ENCODE results near the gene MAP7D2. TPM values are rescaled to one million over a fixed set of nuclear protein-coding genes. Genes with fewer than 3 reads are reported as not detected.

The MAP7D2 gene
- total RNA-seq, 1 experiment from 2014 or later, result 7.6 TPM

DNA sequence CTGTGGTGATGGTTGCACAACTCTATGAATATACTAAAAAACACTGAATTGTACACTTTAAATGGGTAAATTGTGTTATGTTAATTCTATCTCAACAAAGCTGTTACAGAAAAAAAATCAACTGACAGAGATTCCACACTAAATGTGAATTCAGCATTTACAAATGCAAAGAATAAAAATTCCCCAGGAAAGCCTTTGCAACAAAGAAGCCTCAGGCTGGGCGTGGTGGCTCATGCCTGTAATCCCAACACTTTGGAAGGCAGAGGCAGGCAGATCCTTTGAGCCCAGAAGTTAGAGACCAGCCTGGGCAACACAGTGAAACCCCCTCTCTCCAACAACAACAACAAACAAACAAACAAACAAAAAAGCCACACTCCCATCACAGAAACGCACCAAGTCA is 134.8 kb downstream of the MAP7D2 start:
- CTCF ChIA-PET, result no interaction called here
- in situ Hi-C loops (cut with HindIII; ENCODE audit: low pct_unique_long_range_greater_than_20kb, low sequenced_read_pairs), result no loop called here
- no peaks in the 10 kb centered on the region for H3K9me3 ChIP-seq (ENCODE audit: control insufficient read depth, insufficient read depth, low read depth, low read length)
- no peak for ATAC-seq
- H3K4me1 ChIP-seq (ENCODE audit: control insufficient read depth, insufficient read depth, low read length), result no peaks in the 10 kb centered on the region
- TF ChIP-seq TCF7L2 (IDR thresholded peaks at IDR 0.05; ENCODE audit: low read depth, low read length), result no peak
- TF ChIP-seq, protein P1, sequence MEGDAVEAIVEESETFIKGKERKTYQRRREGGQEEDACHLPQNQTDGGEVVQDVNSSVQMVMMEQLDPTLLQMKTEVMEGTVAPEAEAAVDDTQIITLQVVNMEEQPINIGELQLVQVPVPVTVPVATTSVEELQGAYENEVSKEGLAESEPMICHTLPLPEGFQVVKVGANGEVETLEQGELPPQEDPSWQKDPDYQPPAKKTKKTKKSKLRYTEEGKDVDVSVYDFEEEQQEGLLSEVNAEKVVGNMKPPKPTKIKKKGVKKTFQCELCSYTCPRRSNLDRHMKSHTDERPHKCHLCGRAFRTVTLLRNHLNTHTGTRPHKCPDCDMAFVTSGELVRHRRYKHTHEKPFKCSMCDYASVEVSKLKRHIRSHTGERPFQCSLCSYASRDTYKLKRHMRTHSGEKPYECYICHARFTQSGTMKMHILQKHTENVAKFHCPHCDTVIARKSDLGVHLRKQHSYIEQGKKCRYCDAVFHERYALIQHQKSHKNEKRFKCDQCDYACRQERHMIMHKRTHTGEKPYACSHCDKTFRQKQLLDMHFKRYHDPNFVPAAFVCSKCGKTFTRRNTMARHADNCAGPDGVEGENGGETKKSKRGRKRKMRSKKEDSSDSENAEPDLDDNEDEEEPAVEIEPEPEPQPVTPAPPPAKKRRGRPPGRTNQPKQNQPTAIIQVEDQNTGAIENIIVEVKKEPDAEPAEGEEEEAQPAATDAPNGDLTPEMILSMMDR (IDR thresholded peaks at IDR 0.05), result no peak
- TF ChIP-seq POLR2AphosphoS5 (IDR thresholded peaks at IDR 0.05; ENCODE audit: low read depth, low read length), result no peak
- TF ChIP-seq SIN3A (IDR thresholded peaks at IDR 0.05; ENCODE audit: borderline replicate concordance, insufficient read depth, low read depth, low read length), result no peak
- TF ChIP-seq, protein P2, sequence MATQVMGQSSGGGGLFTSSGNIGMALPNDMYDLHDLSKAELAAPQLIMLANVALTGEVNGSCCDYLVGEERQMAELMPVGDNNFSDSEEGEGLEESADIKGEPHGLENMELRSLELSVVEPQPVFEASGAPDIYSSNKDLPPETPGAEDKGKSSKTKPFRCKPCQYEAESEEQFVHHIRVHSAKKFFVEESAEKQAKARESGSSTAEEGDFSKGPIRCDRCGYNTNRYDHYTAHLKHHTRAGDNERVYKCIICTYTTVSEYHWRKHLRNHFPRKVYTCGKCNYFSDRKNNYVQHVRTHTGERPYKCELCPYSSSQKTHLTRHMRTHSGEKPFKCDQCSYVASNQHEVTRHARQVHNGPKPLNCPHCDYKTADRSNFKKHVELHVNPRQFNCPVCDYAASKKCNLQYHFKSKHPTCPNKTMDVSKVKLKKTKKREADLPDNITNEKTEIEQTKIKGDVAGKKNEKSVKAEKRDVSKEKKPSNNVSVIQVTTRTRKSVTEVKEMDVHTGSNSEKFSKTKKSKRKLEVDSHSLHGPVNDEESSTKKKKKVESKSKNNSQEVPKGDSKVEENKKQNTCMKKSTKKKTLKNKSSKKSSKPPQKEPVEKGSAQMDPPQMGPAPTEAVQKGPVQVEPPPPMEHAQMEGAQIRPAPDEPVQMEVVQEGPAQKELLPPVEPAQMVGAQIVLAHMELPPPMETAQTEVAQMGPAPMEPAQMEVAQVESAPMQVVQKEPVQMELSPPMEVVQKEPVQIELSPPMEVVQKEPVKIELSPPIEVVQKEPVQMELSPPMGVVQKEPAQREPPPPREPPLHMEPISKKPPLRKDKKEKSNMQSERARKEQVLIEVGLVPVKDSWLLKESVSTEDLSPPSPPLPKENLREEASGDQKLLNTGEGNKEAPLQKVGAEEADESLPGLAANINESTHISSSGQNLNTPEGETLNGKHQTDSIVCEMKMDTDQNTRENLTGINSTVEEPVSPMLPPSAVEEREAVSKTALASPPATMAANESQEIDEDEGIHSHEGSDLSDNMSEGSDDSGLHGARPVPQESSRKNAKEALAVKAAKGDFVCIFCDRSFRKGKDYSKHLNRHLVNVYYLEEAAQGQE (IDR thresholded peaks at IDR 0.05; ENCODE audit: insufficient read depth in 1 of 2, low read depth in 2 of 2, low read length in 1 of 2), result no peak
- no peak overlapping the region for H3K27ac ChIP-seq (ENCODE audit: low read length)
- intact Hi-C loops (cut with micrococcal nuclease; ENCODE audit: unreplicated experiment), result no loop called here
- no peak overlapping the region for H3K4me3 ChIP-seq (ENCODE audit: low read depth in 2 of 2, low read length in 2 of 2)
- H3K36me3 ChIP-seq (ENCODE audit: control insufficient read depth, insufficient read depth, low read length), result no peaks in the 10 kb centered on the region
- H3K27me3 ChIP-seq (ENCODE audit: control insufficient read depth, insufficient read depth, low read length), result no peaks in the 10 kb centered on the region
- BruUV-seq (replicated peaks), result no TSS peak
- no peak for DNase-seq (ENCODE audit: low read depth, low spot score)
- POLR2A ChIA-PET, result no interaction called here

DNA sequence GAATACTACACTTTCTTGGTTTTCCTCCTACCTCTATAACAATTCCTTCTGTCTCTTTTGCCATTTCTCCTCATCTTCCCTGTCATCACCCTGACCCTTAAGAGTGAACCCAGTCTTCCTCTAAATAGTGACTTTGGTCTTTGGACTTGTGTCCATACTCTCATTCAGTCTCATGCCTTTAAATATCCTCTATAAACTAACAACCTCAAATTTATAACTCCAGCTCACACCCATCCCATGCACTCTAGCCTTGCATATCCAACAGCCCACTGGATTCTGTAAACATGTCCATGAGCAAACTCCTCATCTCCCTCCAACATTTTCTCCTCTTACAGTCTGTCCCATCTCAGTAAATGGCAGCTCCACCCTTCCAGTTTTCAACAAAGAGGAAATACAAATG is 140.9 kb downstream of the MAP7D2 start:
- H3K27ac ChIP-seq (ENCODE audit: low read length), result no peak overlapping the region
- ATAC-seq (no peak), DNase-seq (ENCODE audit: low read depth, low spot score) (no peak)
- ChIA-PET POLR2A (no interaction called here), CTCF (no interaction called here)
- H3K9me3 ChIP-seq (ENCODE audit: control insufficient read depth, insufficient read depth, low read depth, low read length), result no peaks in the 10 kb centered on the region
- no peaks in the 10 kb centered on the region for H3K27me3 ChIP-seq (ENCODE audit: control insufficient read depth, insufficient read depth, low read length)
- intact Hi-C loops (cut with micrococcal nuclease; ENCODE audit: unreplicated experiment) (no loop called here), in situ Hi-C loops (cut with HindIII; ENCODE audit: low pct_unique_long_range_greater_than_20kb, low sequenced_read_pairs) (no loop called here)
- no peak for TF ChIP-seq POLR2AphosphoS5 (IDR thresholded peaks at IDR 0.05; ENCODE audit: low read depth, low read length)
- TF ChIP-seq TCF7L2 (IDR thresholded peaks at IDR 0.05; ENCODE audit: low read depth, low read length), result no peak
- TF ChIP-seq, protein P2 (IDR thresholded peaks at IDR 0.05; ENCODE audit: insufficient read depth in 1 of 2, low read depth in 2 of 2, low read length in 1 of 2), result no peak
- TF ChIP-seq, protein P1 (IDR thresholded peaks at IDR 0.05), result no peak
- TF ChIP-seq SIN3A (IDR thresholded peaks at IDR 0.05; ENCODE audit: borderline replicate concordance, insufficient read depth, low read depth, low read length), result no peak
- BruUV-seq (replicated peaks), result no TSS peak
- no peaks in the 10 kb centered on the region for H3K36me3 ChIP-seq (ENCODE audit: control insufficient read depth, insufficient read depth, low read length)
- no peak overlapping the region for H3K4me3 ChIP-seq (ENCODE audit: low read depth in 2 of 2, low read length in 2 of 2)
- H3K4me1 ChIP-seq (ENCODE audit: control insufficient read depth, insufficient read depth, low read length), result no peaks in the 10 kb centered on the region

All from Panc1 (cell line).